Liver (tissue), 9 donors: ENCODE data around the gene CYP2U1. TPM values are rescaled to one million over a fixed set of nuclear protein-coding genes. Genes with fewer than 3 reads are reported as not detected.
A peak's percentile ranks its signal among the peaks of the same experiment; 100 is the strongest.

Experiments used
- DNase-seq: peaks from one replicate; pipeline ENCODE4 v3.0.0-alpha.2; 2017; ENCODE audit warnings: low spot score
- H3K27ac ChIP-seq, 2 donors: one replicate each; pipeline ENCODE4 v1.7.0; 2013; ENCODE audit warnings: inconsistent platforms in 2 of 2, low read length in 2 of 2, control low read depth in 1 of 2, low read depth in 1 of 2, mild to moderate bottlenecking in 1 of 2
- H3K27me3 ChIP-seq, 4 donors: one replicate each; pipeline versions ENCODE4 v1.6.1 to v1.7.0; 2013; ENCODE audit warnings: low read length in 3 of 4, inconsistent platforms in 1 of 4, mild to moderate bottlenecking in 1 of 4, moderate library complexity in 1 of 4; ENCODE audit not compliant: control insufficient read depth in 4 of 4, insufficient read depth in 4 of 4
- H3K36me3 ChIP-seq, 4 donors: one replicate each; pipeline versions ENCODE4 v1.6.1 to v1.7.0; 2013; ENCODE audit warnings: low read length in 3 of 4, mild to moderate bottlenecking in 3 of 4, low read depth in 1 of 4, moderate library complexity in 1 of 4; ENCODE audit not compliant: control insufficient read depth in 4 of 4, insufficient read depth in 3 of 4
- H3K4me1 ChIP-seq, 4 donors: one replicate each; pipeline versions ENCODE4 v1.6.1 to v1.7.0; 2013; ENCODE audit warnings: low read length in 3 of 4, mild to moderate bottlenecking in 3 of 4, moderate library complexity in 1 of 4; ENCODE audit not compliant: control insufficient read depth in 4 of 4, insufficient read depth in 4 of 4
- H3K4me3 ChIP-seq, 3 donors: one replicate each; pipeline versions ENCODE4 v1.6.1 to v1.7.0; 2013; ENCODE audit warnings: low read length in 3 of 3, control low read depth in 1 of 3, low read depth in 1 of 3, mild to moderate bottlenecking in 1 of 3
- H3K9ac ChIP-seq, 2 donors: one replicate each; pipeline ENCODE4 v1.7.0; 2013; ENCODE audit warnings: low read length in 2 of 2, mild to moderate bottlenecking in 2 of 2, moderate library complexity in 2 of 2, control low read depth in 1 of 2, low read depth in 1 of 2
- H3K9me3 ChIP-seq, 4 donors: one replicate each; pipeline versions ENCODE4 v1.6.1 to v1.7.0; 2013; ENCODE audit warnings: low read length in 3 of 4; ENCODE audit not compliant: control insufficient read depth in 4 of 4
- CTCF ChIP-seq: fragments of 150-350 bp; IDR thresholded peaks from 2 replicates; pipeline ENCODE4 v1.5.1; 2017; ENCODE audit warnings: improper control_type of control experiment, low read depth, low read length; ENCODE audit not compliant: missing input control
- FOXA1 ChIP-seq: IDR thresholded peaks from 2 replicates; pipeline ENCODE4 v1.6.1; 2016; ENCODE audit warnings: antibody characterized with exemption
- FOXA2 ChIP-seq: IDR thresholded peaks from 2 replicates; pipeline ENCODE4 v1.6.1; 2016; ENCODE audit warnings: antibody characterized with exemption
- GABPA ChIP-seq, 2 donors: IDR thresholded peaks in 1 of 2; conservative IDR thresholded peaks in 1 of 2; 2 replicates each; pipeline ENCODE4 v1.6.1; 2016; ENCODE audit warnings: antibody characterized with exemption in 2 of 2, mild to moderate bottlenecking in 1 of 2, moderate library complexity in 1 of 2
- HNF4A ChIP-seq, 2 donors: conservative IDR thresholded peaks; 2 replicates each; pipeline ENCODE4 v1.6.1; 2016; ENCODE audit warnings: antibody characterized with exemption in 2 of 2, mild to moderate bottlenecking in 2 of 2
- RXRA ChIP-seq, 2 donors: IDR thresholded peaks; 2 replicates each; pipeline ENCODE4 v1.6.1; 2017 to 2018; ENCODE audit warnings: antibody characterized with exemption in 2 of 2, mild to moderate bottlenecking in 1 of 2
- TAF1 ChIP-seq: conservative IDR thresholded peaks from 2 replicates; pipeline ENCODE4 v1.6.1; 2016; ENCODE audit warnings: antibody characterized with exemption, mild to moderate bottlenecking
- ZBTB33 ChIP-seq: IDR thresholded peaks from 2 replicates; pipeline ENCODE4 v1.6.1; 2016; ENCODE audit warnings: antibody characterized with exemption
- WGBS: extraction: QIAGEN DNeasy Blood & Tissue Kit; methylation state at CpG from one replicate; pipeline ENCODE4 v1.1.7; 2013; 5-methylcytosine and 5-hydroxymethylcytosine counted together
- polyA plus RNA-seq, 2 donors: library from polyadenylated mRNA; stranded (reverse) in 1 of 2; unstranded in 1 of 2; fragments of 200-250 nt in 1 of 2; fragments of >200 nt in 1 of 2; fragmentation: Nextera tagmentation in 1 of 2; extraction: Ambion mirVana in 1 of 2; gene quantifications; one replicate each; pipeline versions ENCODE4 v1.2.1 to v1.2.3, GENCODE V29; 2013 to 2015
- total RNA-seq, 2 donors: library from RNA; depleted of rRNA; stranded (reverse); fragments of >200 nt; gene quantifications; one replicate each; pipeline ENCODE4 v1.2.3, GENCODE V29; 2014
- donor health status: healthy.
- donor health status: healthy.
- donor health status: healthy.
- donor health status: healthy.
- donor health status: healthy.

The CYP2U1 gene
- total and polyA plus RNA-seq, 4 donors, result 2.0 to 4.9 (median 3.2) TPM

- H3K27me3 ChIP-seq, result no peaks in the 10 kb centered on the region
- no peaks in the 10 kb centered on the region for H3K36me3 ChIP-seq
- 57% methylated on average over 1 of the region's 1 CpG for WGBS
- H3K9me3 ChIP-seq, result peaks cover 0 to 5% (median 0%) of the 10 kb centered on the region in 4 donors
- no peak overlapping the region for H3K9ac ChIP-seq
- peaks cover 0 to 6% (median 3%) of the 10 kb centered on the region in 4 donors for H3K4me1 ChIP-seq
- no peak overlapping the region for H3K27ac ChIP-seq
- TF ChIP-seq HNF4A (conservative IDR thresholded peaks at IDR 0.05) (peak in 1 of 2 donors; percentile 22), RXRA (IDR thresholded peaks at IDR 0.05) (no peak)
- no peak overlapping the region for H3K4me3 ChIP-seq
- DNase-seq, result no peak
Observed at GRCh38 chr4:107915220-107915619, 16.1 kb upstream of the CYP2U1 start.

GRCh38 chr4:107916623-107917022 lies 14.7 kb upstream of the CYP2U1 start:
- Histone ChIP-seq H3K9me3 (peaks cover 0 to 5% (median 0%) of the 10 kb centered on the region in 4 donors), H3K27me3 (no peaks in the 10 kb centered on the region), H3K27ac (no peak overlapping the region), H3K4me3 (no peak overlapping the region), H3K9ac (no peak overlapping the region), H3K4me1 (peaks cover 0 to 6% (median 3%) of the 10 kb centered on the region in 4 donors), H3K36me3 (no peaks in the 10 kb centered on the region)
- TF ChIP-seq HNF4A (conservative IDR thresholded peaks at IDR 0.05) (no peak), FOXA2 (no peak), RXRA (IDR thresholded peaks at IDR 0.05) (peak; percentile 55 to 58), ZBTB33 (no peak)
- DNase-seq, result no peak

GRCh38 chr4:107917500-107917899 lies 13.8 kb upstream of the CYP2U1 start:
- Histone ChIP-seq H3K36me3 (no peaks in the 10 kb centered on the region), H3K9me3 (peaks cover 0 to 5% (median 0%) of the 10 kb centered on the region in 4 donors), H3K27ac (no peak overlapping the region), H3K4me1 (peaks cover 0 to 9% (median 4%) of the 10 kb centered on the region in 4 donors), H3K27me3 (no peaks in the 10 kb centered on the region), H3K9ac (no peak overlapping the region), H3K4me3 (no peak overlapping the region)
- WGBS, result 95% methylated on average over 2 of the region's 2 CpGs
- no peak for TF ChIP-seq FOXA1
- TF ChIP-seq CTCF, result no peak
- no peak for TF ChIP-seq TAF1
- no peak for TF ChIP-seq GABPA (IDR thresholded peaks at IDR 0.05 in 1 of 2, conservative IDR thresholded peaks at IDR 0.05 in 1 of 2)
- no peak for TF ChIP-seq HNF4A (conservative IDR thresholded peaks at IDR 0.05)
- no peak for DNase-seq
